T-helper 1 cell treated with Interleukin-12 subunit alpha and Interleukin-12 subunit beta and Interleukin-4 antibody, amounts not matched to agents 30 μg/mL and 1 μg/mL, for 36 hours (primary cell): ENCODE results near the gene RIT2.

Source experiments
- H3K27ac Mint-ChIP-seq: one replicate; pipeline ENCODE4 v1.8.0; 2021; ENCODE audit warnings: mild to moderate bottlenecking, mixed read lengths
- H3K27me3 Mint-ChIP-seq: one replicate; pipeline ENCODE4 v1.8.0; 2021; ENCODE audit warnings: low read depth, mixed read lengths
- H3K36me3 Mint-ChIP-seq: one replicate; pipeline ENCODE4 v1.8.0; 2021; ENCODE audit warnings: low read depth, mixed read lengths
- H3K4me1 Mint-ChIP-seq: one replicate; pipeline ENCODE4 v1.8.0; 2021; ENCODE audit warnings: low read depth, mixed read lengths
- H3K4me3 Mint-ChIP-seq: one replicate; pipeline ENCODE4 v1.8.0; 2021; ENCODE audit warnings: mild to moderate bottlenecking, moderate library complexity, mixed read lengths
- H3K9me3 Mint-ChIP-seq: one replicate; pipeline ENCODE4 v1.8.0; 2021; ENCODE audit warnings: mixed read lengths

RIT2 gene

DNA sequence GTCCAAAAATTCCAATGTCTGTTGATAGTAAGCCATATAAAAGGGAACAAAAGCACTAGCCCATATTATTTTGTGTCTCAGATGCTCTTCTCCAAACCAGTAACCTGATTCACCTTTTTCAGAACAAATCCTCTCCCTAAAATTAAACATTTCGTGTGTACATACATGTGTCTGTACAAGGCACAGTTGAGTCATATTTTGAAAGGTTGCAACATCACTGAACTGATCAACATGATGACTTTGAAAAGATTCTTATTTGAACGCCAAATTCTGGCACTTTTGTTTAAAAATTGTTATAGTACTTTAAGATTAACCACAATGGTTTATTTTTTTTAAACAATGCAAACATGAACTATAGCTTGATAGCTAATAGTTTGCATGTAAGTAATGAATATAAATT is 102.5 kb downstream of the RIT2 start:
- Mint-ChIP-seq H3K27me3 (no peaks in the 10 kb centered on the region), H3K9me3 (no peaks in the 10 kb centered on the region), H3K27ac (no peak overlapping the region), H3K36me3 (no peaks in the 10 kb centered on the region), H3K4me1 (no peaks in the 10 kb centered on the region), H3K4me3 (no peak overlapping the region)

DNA sequence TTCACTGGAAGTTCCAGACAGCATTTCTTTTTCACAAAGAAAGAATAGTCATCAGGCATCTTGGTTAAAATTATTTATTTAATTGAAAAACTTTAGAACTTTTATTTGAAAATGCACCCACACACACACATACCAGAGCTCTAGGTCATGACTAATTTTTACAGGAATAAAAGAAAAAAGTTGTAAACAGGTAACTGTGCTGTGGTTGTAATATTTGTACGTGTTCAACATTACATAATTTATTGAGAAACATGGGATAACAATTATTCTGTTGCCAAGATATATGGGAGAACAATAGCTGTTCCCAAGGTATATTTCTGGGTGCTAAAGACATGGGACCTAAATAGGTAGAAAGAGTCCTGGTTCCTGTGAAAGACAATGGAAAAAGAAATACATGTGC is 104.9 kb downstream of the RIT2 start:
- Mint-ChIP-seq H3K27ac (no peak overlapping the region), H3K27me3 (no peaks in the 10 kb centered on the region), H3K36me3 (no peaks in the 10 kb centered on the region), H3K4me1 (no peaks in the 10 kb centered on the region), H3K4me3 (no peak overlapping the region), H3K9me3 (no peaks in the 10 kb centered on the region)

- Mint-ChIP-seq H3K4me1 (no peaks in the 10 kb centered on the region), H3K27ac (no peak overlapping the region), H3K9me3 (no peaks in the 10 kb centered on the region), H3K4me3 (no peak overlapping the region), H3K36me3 (no peaks in the 10 kb centered on the region), H3K27me3 (no peaks in the 10 kb centered on the region)
Observed at GRCh38 chr18:43009674-43010073, 105.8 kb downstream of the RIT2 start.

DNA sequence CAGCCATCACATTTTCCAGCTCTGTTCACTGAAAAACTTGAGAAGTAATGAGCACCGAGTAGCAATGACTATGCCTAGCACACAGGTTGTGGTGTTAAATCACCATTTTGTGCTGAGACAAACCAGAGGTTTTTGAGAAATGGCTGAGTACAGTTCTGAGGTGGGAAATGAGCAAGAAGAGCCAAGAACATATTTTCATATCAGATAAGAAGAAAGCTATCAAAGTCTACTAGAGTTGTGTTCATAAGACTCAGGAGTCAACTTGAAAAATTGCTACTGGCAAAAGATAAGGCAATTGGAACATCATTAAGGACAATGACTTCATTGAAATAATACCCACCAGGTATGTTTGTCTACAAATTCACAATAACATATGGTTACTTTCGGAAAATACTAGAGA is 108.1 kb downstream of the RIT2 start:
- Mint-ChIP-seq H3K4me3 (no peak overlapping the region), H3K9me3 (no peaks in the 10 kb centered on the region), H3K27me3 (no peaks in the 10 kb centered on the region), H3K4me1 (no peaks in the 10 kb centered on the region), H3K36me3 (no peaks in the 10 kb centered on the region), H3K27ac (no peak overlapping the region)

GRCh38 chr18:43004421-43004820 is 111.1 kb downstream of the RIT2 start:
- H3K27me3 Mint-ChIP-seq, result no peaks in the 10 kb centered on the region
- no peak overlapping the region for H3K4me3 Mint-ChIP-seq
- no peak overlapping the region for H3K27ac Mint-ChIP-seq
- no peaks in the 10 kb centered on the region for H3K4me1 Mint-ChIP-seq
- H3K9me3 Mint-ChIP-seq, result peaks cover 4% of the 10 kb centered on the region
- H3K36me3 Mint-ChIP-seq, result no peaks in the 10 kb centered on the region

DNA sequence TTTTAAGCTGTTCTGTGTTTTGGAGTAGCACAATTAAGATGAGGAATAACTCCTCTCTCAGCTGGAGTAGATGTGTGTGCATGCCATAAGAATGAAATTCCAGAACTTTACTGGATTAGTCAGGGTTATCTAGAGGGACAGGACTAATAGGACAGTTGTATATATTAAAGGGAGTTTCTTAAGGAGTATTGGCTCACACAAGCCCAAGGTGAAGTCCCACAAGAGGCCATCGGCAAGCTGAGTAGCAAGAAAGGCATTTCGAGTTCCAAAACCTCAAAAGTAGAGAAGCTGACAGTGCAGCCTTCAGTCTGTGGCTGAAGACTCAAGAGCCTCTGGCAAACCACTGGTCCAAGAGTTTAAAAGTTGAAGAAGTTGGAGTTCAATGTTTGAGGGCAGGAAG is 113.7 kb downstream of the RIT2 start:
- Mint-ChIP-seq H3K9me3 (peaks cover 4% of the 10 kb centered on the region), H3K4me1 (no peaks in the 10 kb centered on the region), H3K4me3 (no peak overlapping the region), H3K27ac (no peak overlapping the region), H3K27me3 (no peaks in the 10 kb centered on the region), H3K36me3 (no peaks in the 10 kb centered on the region)

DNA sequence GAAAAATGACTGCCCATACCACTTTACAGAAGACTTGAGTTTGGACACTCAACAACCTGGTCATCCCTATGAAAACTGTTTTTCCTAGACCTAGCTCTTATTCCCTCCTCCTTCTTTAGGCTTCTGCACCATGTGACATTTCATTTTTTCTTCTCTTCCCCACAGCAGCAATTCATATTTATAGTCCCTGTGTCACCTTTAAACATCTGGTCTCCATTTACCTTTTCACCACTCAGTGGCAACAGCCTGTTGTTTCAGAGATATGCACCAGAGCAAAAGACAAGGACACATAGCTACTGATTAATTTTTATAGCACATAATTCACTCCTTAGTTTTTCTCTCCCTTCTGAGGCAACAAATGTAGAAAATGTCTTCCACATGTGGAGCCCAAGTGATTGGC is 118.7 kb downstream of the RIT2 start:
- no peak overlapping the region for H3K27ac Mint-ChIP-seq

GRCh38 chr18:42980426-42980825 is 135.1 kb downstream of the RIT2 start:
- Mint-ChIP-seq H3K27ac (no peak overlapping the region), H3K4me3 (no peak overlapping the region), H3K27me3 (no peaks in the 10 kb centered on the region), H3K9me3 (no peaks in the 10 kb centered on the region), H3K4me1 (no peaks in the 10 kb centered on the region), H3K36me3 (no peaks in the 10 kb centered on the region)

More for the DNA sequence above, 118.7 kb downstream of the RIT2 start:
- Mint-ChIP-seq H3K36me3 (no peaks in the 10 kb centered on the region), H3K4me3 (no peak overlapping the region), H3K27me3 (no peaks in the 10 kb centered on the region), H3K9me3 (peaks cover 4% of the 10 kb centered on the region), H3K4me1 (no peaks in the 10 kb centered on the region)

GRCh38 chr18:42977982-42978637 is 137.4 kb downstream of the RIT2 start:
- H3K27ac Mint-ChIP-seq, result no peak overlapping the region
- H3K9me3 Mint-ChIP-seq, result no peaks in the 10 kb centered on the region
- H3K4me1 Mint-ChIP-seq, result no peaks in the 10 kb centered on the region
- H3K4me3 Mint-ChIP-seq, result no peak overlapping the region
- no peaks in the 10 kb centered on the region for H3K36me3 Mint-ChIP-seq
- no peaks in the 10 kb centered on the region for H3K27me3 Mint-ChIP-seq

- Mint-ChIP-seq H3K27me3 (no peaks in the 10 kb centered on the region), H3K4me3 (no peak overlapping the region), H3K9me3 (no peaks in the 10 kb centered on the region), H3K27ac (no peak overlapping the region), H3K36me3 (no peaks in the 10 kb centered on the region), H3K4me1 (no peaks in the 10 kb centered on the region)
Observed at GRCh38 chr18:42976869-42977590, 138.5 kb downstream of the RIT2 start.

GRCh38 chr18:42969366-42969765 is 146.1 kb downstream of the RIT2 start:
- Mint-ChIP-seq H3K27ac (no peak overlapping the region), H3K4me3 (no peak overlapping the region), H3K9me3 (no peaks in the 10 kb centered on the region), H3K4me1 (no peaks in the 10 kb centered on the region), H3K36me3 (no peaks in the 10 kb centered on the region), H3K27me3 (no peaks in the 10 kb centered on the region)

DNA sequence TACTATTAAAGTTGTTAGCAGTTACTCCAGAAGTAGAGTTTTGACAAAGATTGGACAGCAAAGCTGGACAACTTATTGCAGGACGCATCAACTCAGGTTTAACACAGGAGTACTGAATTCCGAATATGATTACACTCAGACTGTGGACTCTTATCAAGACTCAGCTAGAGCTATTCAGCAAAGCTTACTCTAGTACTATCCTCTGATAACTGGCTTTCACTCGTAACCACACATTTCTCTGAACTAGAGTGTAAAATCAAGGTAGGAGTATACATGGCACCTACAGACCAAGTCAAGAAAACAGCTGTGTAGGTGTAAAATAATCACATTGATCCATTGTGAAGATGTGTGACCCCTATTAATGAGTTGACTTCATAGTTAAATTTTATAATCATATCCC is 154.2 kb downstream of the RIT2 start:
- H3K4me3 Mint-ChIP-seq, result no peak overlapping the region
- no peaks in the 10 kb centered on the region for H3K27me3 Mint-ChIP-seq
- no peaks in the 10 kb centered on the region for H3K4me1 Mint-ChIP-seq
- H3K27ac Mint-ChIP-seq, result no peak overlapping the region
- no peaks in the 10 kb centered on the region for H3K9me3 Mint-ChIP-seq
- no peaks in the 10 kb centered on the region for H3K36me3 Mint-ChIP-seq

DNA sequence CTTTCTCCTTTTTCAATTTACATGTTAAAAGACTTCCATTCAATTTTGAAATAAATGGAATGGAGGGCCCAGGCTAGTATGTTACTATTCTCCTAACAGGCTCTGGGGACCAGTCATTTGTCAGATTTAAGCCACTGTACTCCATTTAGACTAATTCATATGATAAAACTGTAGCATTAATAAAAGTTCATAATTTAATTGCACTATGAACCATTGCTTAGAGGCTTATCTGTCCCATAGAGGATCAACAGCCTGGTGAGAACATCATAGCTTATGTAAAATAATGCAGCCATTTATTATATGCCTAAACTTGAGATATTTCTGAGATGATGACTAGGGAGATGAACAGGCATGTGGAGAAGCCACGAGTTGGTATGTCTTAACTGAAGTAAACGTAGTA is 156.0 kb downstream of the RIT2 start:
- Mint-ChIP-seq H3K9me3 (no peaks in the 10 kb centered on the region), H3K27ac (no peak overlapping the region), H3K36me3 (no peaks in the 10 kb centered on the region), H3K4me3 (no peak overlapping the region), H3K4me1 (no peaks in the 10 kb centered on the region), H3K27me3 (no peaks in the 10 kb centered on the region)

DNA sequence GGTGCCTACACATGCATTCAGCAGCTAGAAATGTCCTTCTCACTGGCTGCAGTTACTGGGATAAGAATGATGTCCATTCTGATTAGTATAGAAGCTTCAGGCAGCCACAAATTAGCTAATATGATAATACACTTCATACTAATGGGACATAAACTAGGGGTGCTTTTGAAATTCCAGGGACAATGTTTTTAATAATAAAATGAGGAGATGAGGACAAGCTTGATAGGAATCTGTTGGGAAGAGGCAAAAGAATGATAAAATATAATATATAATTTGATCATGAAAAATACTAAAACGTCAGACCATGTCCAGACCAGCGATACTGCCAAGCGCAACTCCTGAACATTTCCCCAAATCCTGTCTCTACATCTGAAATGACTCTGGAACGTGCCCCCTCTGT is 157.1 kb downstream of the RIT2 start:
- Mint-ChIP-seq H3K27me3 (no peaks in the 10 kb centered on the region), H3K9me3 (no peaks in the 10 kb centered on the region), H3K27ac (no peak overlapping the region), H3K4me3 (no peak overlapping the region), H3K4me1 (no peaks in the 10 kb centered on the region), H3K36me3 (no peaks in the 10 kb centered on the region)

- no peaks in the 10 kb centered on the region for H3K27me3 Mint-ChIP-seq
- no peak overlapping the region for H3K4me3 Mint-ChIP-seq
- no peak overlapping the region for H3K27ac Mint-ChIP-seq
- no peaks in the 10 kb centered on the region for H3K9me3 Mint-ChIP-seq
- H3K36me3 Mint-ChIP-seq, result no peaks in the 10 kb centered on the region
- no peaks in the 10 kb centered on the region for H3K4me1 Mint-ChIP-seq
Observed at GRCh38 chr18:42956287-42956686, 159.2 kb downstream of the RIT2 start.
